ENCODE data around the gene NDUFA5.

GRCh38 chr7:123537026-123537642, 20.5 kb downstream of the NDUFA5 start:
- TF ChIP-seq CTCF (IDR thresholded peaks at IDR 0.05) (peak in 5 of 6 experiments; percentile 36 to 80 (median 58)), POLR2A (IDR thresholded peaks at IDR 0.05) (no peak)

Measured in adrenal gland (tissue), 5 donors.